Activated CD4-positive, CD25-positive, alpha-beta regulatory T cell treated with anti-CD3 and anti-CD28 coated beads, Interleukin-2, amount 50 U/mL, for 72 hours (primary cell): ENCODE measurements around the gene ARHGDIB.

Experiments
- DNase-seq: peaks from one replicate; pipeline ENCODE4 v3.0.0; 2021

Gene ARHGDIB

GRCh38 chr12:14953752-14954151 lies 7.6 kb downstream of the ARHGDIB start:
- DNase-seq: no peak

DNA sequence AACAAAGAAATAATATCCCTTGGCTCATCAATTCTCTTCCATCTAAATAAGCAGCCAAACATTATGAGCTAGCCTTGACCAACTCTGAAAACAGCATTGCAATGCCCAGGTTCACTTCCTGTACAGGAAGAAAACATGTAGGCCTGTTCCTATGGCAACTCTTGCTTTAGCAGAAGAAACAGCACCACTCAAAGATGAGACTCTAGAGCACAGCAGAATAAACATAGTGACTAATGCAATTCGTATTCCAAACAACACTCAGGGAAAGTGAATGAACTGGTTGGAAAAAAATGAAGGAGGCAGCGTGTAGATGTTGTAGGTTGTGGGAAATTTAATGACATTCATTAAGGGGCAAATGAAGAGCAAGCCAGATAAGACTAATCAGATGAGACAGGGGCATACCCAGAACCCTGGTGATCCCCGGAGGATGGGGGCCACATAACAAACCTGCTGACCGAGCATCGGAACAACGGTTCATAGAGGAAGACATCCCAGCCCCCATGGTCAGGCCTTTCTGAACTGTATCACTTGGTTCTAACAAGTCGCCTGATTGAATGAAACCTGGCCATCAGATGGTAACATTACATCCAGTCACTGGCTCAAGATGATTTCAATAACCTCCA lies 9.0 kb downstream of the ARHGDIB start:
- DNase-seq: no peak

DNA sequence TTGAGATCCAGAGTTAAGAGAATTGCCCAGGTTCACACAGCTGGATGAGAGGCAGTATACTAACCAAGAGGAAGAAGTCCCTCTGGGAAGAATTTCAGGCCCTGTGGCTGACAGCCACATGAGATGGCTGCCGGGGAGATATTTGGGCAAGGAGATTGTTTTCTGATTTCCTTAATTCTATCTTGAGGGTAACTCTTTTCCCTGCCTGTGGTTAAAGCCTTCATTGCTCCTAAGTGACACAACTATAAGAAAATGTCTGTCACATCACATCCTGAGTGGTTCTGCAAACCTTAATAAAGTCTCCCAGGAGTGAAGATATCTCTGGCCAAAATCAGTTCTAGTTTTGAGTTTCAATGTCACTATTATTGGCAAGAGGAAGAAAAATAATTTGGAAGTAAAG lies 9.6 kb downstream of the ARHGDIB start:
- no peak for DNase-seq

DNA sequence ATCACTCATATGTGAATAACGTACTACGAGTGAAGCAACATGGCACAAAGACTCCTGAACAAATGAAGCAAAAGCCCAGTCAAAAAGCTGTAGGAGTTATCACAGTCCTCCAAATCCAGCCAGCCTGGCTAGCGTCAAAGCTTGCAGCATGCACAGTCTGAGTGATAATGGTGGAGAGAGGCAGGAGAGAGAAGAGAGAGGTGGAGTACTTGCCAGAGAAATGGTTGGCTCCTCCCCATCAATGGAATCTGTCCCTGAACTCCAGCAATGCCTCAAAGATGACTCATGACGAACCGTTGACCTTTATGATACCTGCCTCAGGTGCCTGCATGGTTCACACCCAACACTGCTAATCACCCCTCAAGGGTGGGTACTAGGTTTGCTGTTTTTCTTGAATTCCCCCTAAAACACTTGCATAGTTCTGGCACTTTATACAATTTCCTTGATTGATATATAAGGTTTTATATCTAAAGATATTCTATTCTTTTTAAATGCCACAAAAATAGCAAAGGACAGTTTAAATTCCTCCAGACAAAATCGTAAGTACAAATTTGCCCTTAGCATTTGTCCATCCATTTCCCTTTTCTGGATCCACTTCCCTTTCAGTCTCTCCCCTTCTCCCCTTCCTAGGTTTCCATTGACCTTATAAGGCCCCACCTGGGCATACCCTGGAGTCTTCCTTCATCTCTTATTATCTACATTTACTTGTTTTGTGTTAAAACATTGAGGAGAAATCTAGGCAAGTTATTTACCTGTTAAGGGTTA lies 10.2 kb downstream of the ARHGDIB start:
- DNase-seq: no peak

- no peak for DNase-seq
Observed at GRCh38 chr12:14950421-14950820, 11.0 kb downstream of the ARHGDIB start.

GRCh38 chr12:14949631-14950030 lies 11.8 kb downstream of the ARHGDIB start:
- no peak for DNase-seq

DNA sequence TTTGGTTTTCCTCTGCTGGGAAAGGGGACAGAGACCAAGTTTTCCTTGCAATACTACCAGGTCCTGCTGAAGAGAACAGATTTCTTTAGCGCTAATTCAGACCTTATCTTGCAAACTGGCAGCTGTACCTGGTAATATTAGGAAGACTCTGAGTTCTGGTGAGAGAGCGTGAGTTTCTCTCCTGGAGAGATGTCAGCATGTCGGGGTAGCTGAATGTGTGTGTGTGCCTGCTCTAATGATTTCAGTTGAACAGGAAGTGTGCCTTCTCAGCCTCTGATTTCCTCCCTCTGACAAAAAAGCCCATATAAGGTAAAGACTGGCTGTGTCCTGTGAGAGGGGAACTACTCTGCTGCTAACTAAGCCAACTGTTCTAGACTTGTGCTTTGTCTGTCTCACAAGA lies 12.7 kb downstream of the ARHGDIB start:
- DNase-seq: no peak

- DNase-seq: no peak
Observed at GRCh38 chr12:14946861-14947260, 14.5 kb downstream of the ARHGDIB start.

DNA sequence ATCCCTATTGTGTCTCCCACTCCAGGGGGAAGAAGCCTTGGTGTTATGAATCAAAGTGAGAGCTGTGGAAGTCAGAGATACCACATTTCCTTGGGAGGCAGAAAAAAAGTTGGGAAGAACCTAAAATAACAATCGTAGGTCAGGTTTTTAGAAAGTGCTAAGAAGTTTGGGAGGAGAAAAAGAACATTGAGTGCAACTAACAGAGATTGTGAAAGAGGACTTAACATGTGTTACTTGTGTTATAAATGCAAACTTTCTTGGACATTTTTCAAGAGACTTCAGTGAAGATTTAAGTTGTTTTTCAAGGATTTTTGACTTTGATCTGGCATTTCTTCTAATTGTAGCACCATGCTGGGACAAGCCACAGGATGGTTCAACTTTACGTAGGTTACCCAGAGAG lies 15.2 kb downstream of the ARHGDIB start:
- no peak for DNase-seq

DNA sequence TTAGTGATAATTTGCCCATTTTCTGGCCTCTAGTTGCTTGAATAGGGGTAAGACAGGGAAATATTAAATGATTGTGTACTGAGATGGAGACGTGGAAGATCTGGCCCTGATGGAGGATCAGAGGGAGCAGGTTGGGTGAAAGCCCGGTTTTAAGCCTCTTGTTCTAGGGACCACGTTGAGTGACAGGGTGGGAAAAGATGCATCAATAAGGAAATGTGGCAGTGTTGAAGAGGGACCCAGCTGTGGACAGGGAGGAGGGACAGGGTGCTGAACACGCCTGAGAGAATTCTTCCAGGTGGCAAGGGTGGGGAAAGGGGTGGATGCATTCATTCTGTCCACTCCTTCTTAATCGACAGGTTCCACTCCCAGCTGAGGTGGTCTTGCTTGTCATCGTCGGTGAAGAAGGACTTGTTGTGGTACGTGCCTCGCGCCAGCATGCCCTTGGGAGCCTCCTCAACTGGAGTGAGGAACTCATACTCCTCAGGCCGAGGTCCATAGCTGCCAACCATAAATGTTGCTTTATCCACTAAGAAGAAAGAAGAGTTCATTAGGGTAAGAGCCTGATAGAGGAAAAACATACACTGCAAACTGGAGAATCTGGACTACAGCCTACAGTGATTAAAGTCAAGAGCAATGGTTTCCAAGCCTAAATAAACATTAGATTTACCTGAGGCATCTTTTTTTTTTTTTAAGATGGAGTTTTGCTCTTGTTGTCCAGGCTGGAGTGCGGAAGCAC lies 19.0 kb downstream of the ARHGDIB start:
- no peak for DNase-seq

DNA sequence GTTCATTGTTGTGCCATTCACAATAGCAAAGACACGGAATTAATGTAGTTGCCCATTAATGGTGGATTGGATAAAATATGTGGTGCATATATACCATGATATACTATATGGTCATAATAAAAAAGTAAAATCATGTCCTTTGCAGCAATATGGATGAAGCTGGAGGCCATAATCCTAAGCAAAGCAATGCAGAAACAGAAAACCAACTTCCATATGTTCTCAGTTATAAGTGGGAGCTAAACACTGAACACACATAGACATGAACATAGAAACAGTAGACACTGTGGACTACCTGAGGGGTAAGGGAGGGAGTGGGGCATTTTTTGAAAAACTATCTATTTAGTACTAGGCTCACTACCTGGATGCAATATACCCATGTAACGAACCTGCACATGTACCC lies 20.0 kb downstream of the ARHGDIB start:
- no peak for DNase-seq

DNA sequence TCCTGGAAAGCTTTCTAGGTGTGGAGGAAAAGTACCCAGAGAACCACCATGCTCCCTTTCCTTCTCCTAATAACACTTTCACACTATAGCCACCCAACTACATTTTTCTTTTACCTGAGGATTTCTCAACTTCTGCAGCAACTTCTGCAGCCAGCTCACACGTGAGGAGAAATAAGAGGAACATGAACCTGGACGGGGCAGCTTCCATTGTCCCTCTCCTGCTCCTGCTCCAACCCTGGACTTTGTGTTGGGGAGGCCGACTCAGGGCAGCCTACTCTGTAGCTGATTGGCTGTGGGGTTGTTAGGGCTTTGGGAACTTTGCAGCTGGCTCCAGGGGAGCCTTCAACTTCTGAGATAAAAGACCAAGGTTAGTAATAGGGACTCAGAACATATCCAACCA lies 23.1 kb downstream of the ARHGDIB start, which contains the start of gene ERP27:
ERP27 (minus strand) TSS at position 237 of the 400 bp plus-strand sequence; CDS start at position 208, 29 bp downstream.
- DNase-seq: no peak

GRCh38 chr12:14937689-14938088 lies 23.7 kb downstream of the ARHGDIB start:
- DNase-seq: no peak

GRCh38 chr12:14937014-14937413 lies 24.4 kb downstream of the ARHGDIB start:
- no peak for DNase-seq

GRCh38 chr12:14936224-14936861 lies 25.1 kb downstream of the ARHGDIB start:
- DNase-seq: no peak

- no peak for DNase-seq
Observed at GRCh38 chr12:14935031-14935430, 26.4 kb downstream of the ARHGDIB start.

DNA sequence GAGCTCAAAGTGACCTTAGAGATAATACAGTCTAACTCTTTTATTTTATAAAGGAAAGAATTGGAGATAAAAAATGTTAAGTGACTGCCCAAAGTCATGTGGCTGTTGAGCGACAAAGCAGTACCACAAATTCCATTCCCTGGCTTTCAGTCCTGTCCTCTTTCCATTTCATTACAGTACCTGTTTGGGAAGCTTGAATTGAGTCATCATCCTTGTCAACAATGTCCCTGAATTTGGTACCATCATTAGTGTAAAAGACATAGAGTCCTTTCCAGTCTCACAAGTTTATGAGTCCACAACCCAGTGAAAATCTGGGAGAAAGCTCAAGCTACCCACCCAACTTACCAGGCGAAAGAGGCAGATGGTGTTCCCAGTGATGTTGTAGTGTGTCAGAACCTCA lies 26.9 kb downstream of the ARHGDIB start:
- no peak for DNase-seq

DNA sequence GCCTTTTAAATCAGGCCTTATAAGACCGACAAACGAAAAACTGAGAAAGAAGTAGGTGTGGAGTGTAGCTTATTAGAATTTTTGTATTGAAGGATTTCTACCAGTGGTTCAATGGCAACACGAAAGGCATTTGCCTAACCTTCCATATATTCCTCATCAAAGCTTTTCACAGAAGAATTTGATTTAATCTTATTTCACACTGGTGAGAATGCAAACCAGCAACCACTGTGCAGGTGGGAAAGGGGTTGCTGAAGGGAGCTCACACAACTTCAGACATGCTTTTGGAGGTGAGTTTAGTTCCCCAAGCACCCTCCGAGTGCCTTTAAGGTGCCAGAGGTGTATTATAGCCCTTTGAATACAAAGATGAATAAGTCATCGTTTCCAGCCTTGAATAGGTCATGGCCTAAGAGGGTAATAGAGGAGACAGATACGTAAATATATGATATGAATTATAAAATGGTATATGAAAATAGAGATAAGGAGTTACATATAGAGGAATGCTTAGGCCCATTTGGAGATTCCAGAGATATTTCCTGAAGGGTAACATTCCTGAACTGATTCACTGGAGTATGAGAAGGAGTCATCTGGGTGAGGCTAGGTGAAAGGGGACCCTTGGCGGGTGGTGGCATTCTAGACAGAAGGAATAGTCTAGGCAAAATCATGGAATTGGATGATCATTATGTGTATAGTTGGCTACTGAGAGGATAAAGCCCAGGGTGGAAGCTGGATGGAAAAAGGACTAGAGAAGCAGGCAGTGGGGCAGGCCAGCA lies 29.4 kb downstream of the ARHGDIB start:
- no peak for DNase-seq

DNA sequence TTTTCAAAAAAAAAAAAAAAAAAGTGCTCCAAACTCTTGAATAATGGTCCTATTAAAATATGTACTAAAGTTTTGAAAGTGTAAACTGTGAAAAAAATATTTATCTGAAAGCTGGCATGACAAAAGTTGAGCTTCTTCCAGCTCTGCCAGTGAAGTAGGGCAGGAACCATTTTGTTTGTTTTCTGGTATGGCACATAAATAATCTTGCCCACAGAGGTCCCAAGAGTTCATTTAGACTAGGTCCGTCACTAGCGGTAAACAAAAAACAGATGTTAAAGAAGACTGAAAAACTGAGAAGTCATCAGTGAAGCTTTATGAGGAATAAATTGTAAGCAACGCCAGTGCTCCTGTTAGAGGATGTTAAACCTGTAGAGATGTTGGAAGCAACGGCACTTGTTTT lies 30.0 kb downstream of the ARHGDIB start:
- no peak for DNase-seq

DNA sequence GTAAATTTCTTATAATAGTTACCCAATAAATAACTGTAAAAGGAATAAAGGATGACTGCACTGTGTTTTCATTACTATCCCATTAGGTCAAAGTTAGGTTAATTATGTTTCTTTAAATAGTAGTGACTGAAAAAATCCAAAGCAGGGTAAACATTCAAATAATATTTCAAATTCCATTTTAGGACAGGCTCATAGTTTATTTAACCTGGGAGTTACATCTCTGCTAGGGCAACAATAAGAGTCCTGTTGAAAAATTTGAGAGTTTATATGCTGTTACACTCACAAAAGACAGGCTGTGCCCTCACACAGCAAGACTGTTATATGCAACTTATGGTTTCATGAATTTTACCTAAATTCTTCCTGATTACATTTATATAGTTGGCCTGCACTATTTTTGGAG lies 31.1 kb downstream of the ARHGDIB start:
- no peak for DNase-seq

- no peak for DNase-seq
Observed at GRCh38 chr12:14928931-14929330, 32.5 kb downstream of the ARHGDIB start.

- DNase-seq: no peak
Observed at GRCh38 chr12:14927267-14927666, 34.1 kb downstream of the ARHGDIB start.

- no peak for DNase-seq
Observed at GRCh38 chr12:14924541-14924940, 36.9 kb downstream of the ARHGDIB start.
